HG03565 (cell line): Measurements from ENCODE around the gene JSRP1.

Experiments
- ATAC-seq: cut with Tn5 transposase; IDR thresholded peaks from one replicate; pipeline ENCODE4 v1.9.1; 2021; ENCODE audit warnings: mild to moderate bottlenecking, moderate library complexity; ENCODE audit not compliant: unreplicated experiment

The JSRP1 gene

DNA sequence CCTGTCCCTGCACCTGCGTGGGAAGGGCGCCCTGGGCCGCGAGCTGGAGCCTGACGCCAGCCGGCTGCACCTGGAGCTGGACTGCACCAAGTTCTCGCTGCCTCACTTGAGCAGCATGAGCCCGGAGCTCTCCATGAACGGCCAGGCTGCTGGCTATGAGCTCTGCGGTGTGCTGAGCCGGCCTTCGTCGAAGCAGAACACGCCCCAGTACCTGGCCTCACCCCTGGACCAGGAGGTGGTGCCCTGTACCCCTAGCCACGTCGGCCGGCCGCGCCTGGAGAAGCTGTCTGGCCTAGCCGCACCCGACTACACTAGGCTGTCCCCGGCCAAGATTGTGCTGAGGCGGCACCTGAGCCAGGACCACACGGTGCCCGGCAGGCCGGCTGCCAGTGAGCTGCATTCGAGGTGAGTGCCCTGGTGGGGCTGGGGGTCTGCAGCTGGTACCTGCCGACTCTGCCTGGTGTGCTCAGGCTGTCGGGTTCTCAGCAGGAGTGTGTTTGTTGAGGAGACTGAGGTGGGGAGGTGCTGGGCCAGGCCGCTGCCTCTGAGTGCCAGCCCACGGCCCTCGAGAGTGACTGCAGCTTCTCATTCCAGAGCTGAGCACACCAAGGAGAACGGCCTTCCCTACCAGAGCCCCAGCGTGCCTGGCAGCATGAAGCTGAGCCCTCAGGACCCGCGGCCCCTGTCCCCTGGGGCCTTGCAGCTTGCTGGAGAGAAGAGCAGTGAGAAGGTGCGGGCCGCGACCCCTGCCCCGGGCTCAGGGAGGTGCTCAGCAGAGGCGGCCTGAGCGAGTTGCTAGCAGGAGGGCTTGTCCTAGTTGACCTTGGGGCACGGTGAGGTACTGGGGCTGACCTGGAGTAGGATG lies 39.6 kb downstream of the JSRP1 start:
- no peak for ATAC-seq

DNA sequence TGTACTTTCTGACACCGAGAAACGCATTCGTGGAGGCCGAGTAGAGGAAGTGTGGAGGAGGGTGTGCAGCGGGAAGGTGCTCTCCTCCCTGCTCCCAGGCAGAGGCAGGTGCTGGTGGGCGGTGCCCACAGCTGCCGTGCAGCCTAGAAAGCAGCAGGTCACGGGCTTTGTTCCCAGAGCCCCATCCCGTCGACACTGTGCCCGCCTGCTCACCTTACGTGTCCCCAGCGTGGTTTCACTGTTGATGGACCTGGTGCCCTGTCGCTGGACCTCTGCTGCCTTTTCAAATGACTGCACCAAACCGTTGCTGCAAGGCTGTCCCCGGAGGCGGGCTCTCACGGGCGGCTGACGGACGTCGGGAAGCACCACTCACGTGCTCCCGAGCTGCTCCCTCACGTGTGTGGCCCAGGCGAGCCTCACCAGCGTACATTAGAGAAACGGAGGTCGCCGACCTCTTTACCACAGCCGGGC lies 40.9 kb downstream of the JSRP1 start:
- no peak for ATAC-seq

DNA sequence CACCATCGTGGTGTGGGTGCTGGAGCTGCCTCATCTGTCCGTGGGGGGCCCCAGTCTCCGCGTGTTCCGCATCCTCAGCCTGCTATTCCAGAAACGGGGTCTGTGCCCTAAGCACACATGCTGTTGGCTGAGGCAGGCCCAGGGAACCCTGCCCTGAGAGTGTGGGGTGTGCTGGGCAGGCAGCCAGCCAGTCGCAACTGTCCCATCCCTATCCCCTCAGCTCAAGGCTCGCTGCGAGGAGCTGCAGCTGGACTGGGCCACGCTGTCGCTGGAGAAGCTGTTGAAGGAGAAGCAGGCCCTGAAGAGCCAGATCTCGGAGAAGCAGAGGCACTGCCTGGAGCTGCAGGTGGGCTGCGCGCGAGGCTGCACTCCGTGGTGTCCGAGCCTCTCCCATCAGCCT lies 42.0 kb downstream of the JSRP1 start:
- ATAC-seq: no peak

DNA sequence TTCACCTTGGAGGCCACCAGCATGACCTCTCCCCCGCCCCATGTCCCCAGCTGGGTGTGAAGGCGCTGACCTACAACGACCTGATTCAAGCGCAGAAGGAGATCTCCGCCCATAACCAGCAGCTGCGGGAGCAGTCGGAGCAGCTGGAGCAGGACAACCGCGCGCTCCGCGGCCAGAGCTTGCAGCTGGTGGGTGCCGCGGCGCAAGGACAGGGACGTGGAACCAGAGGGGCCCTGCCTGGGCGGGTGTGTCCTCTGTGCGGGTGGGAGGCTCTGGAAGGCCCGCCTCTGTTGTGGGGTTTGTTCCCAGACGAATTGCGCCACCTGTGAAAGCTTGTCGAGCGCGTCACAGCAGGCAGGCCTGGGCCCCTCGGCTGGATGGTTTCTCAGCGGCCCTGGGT lies 42.4 kb downstream of the JSRP1 start:
- no peak for ATAC-seq

DNA sequence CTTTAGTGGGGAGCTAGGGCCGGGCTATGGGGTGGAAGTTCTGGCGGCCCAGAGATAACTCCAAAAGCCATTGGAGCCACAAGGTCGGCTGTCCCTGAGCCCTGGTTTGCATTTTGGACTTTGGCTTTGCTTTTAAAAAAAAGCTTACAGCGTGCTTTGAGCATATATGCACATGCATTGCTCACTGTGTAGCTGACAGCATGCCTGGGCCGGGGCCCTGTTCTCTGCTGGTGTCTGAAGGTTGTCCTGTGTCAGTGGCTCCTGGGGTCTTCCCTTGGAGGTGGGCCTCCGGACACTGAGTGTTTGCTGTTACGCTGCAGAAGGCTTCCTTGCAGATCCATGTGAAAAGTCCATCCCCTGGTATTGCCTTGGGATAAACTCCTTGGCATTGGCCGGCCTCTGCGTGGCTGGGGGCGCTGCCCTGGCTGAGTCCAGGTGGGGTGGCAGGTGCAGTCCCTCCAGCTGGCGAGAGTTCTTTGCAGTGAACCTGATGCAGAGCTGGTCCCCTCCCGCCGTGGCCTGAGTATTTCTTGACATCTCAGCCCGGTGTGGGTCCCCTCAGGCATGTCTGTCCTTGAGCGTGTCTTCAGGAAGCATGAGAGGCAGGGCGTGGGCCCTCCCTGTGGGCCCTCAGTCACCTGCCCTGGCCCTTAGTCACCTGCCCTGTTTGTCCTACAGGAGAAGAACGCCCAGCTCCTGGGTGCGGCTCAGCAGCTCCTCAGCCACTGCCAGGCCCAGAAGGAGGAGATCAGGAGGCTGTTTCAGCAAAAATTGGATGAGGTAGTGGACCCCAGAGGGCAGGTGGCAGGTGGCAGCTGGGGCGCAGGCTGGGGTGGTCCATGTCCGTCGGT lies 43.1 kb downstream of the JSRP1 start:
- ATAC-seq: no peak

DNA sequence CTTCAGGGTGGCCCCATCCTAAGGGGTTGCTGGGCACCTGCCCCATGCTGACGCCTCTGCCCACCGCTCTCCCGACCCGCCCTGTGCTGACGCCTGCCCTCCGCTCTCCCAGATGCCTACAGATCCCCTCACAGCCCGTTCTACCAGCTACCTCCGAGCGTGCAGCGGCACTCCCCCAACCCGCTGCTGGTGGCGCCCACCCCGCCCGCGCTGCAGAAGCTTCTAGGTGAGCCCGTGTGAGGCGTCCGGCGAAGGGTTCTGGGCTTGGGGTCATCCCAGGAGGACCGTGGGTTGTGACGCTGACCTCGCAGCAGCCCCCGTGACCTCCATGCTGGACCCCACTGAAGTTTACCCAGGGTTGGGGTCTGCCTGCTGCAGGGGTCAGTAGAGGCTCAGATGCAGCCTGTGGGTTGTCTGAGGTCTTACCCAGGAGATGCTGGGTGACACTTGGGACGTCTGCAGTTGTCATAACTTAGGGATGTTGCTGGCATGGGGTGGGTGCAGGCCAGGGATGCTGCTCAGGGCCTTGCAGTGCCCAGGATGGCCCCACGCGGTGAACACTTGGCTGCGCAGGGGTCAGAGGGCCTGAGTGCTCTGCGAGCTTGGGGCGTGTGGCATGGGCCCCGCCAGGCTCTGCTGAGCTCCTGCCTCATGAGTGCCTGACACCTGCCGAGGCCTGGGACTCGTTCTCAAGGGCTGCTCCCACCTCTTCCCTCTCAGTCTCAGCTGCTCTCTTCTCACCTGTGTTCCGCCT lies 45.1 kb downstream of the JSRP1 start:
- ATAC-seq: no peak

DNA sequence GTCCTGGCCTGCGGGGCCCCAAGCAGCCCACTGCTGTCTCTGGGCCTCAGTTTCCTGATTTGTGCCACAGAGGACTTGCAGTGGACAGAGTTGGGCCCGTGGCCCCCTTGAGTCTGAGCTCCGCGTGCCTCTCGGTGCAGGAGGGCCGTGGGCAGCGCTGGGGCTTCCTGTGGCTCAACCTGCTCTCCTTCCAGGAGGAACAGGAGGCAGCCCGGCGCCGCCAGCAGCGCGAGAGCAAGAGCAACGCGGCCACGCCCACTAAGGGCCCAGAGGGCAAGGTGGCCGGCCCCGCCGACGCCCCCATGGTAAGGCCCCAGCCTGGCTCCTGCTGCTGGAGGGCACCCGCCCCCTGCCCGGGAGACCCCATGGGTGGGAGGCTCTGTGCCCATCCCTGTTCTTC lies 46.0 kb downstream of the JSRP1 start:
- no peak for ATAC-seq

DNA sequence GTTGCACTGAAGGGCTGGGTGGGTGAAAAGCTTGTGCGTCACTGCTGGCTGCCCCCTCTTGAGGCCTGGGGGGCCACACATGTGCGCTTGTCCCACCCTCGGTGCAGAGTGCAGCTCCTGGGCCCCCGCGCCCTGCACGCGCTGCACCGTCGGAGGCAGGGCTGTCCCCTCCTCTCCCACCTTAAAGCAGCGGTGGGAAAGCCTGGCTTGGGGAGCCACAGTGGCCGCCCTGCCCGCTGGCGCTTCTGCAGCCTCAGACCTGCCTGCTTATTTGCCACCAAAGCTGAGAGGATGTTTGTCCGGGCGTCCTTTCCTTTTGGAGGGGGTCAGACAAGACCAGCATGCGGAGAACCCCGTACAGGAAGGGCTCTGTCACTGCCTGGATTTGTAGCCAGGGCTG lies 46.8 kb downstream of the JSRP1 start:
- no peak for ATAC-seq

DNA sequence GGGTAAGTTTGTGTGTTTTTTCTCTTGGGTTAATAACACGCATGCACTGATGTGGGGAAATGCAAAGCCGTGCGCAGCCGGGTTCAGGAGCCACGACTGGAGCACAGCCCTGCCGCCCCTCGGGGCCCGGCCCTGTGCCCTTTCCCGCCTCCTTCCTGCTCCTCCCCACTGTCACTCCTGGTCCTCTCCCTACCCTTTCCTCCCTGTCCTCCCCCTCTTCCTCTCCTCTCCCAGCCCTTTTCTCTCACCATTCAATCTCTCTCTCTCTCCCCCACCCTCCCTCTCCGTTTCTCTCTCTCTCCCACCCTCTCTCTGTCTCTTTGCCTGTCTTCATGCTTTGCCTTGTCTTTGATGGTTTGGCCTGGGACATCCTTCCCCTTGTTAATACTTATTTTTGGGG lies 47.2 kb downstream of the JSRP1 start:
- no peak for ATAC-seq

DNA sequence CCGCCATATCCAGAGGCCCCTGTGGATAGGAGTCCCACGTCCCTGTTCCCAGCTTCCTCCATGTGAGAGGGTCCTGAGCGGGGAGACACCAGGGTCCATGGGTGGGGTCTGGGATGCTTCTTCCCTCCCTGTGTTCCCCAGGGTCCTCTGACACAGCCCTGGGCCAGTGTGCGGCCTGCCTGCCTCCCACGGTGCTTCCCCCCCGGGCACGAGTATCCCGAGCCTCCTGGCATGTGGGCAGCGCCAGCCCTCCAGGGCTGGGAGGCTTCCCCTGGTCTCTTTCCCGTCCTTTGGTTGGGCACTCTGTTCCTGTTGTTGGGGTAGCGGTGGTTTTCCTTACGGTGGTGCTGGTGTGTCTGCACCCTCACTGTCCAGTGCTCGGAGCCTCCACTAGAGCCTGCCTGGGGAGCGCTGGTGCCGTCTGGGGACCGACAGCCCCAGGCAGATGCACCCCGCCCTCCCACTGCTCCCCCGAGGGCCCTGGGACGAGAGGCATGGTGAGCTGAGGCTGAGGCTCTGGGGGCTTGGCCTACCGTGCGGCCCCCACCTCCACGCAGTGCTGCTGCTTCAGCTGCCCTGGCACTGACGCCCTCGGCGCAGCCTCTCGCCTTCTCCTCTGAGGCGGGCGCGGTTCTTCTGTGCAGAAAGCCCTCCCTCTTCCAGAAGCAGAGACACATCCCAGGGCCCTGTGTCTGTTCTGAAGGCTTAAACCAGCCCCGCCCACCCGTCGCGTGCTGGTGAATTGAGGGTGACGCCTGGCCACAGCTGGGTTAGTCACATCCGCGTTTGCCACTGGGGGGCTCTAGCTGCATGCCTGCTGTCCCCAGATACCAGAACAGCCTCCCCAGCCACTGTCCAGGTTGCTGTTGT lies 48.0 kb downstream of the JSRP1 start:
- ATAC-seq: no peak

DNA sequence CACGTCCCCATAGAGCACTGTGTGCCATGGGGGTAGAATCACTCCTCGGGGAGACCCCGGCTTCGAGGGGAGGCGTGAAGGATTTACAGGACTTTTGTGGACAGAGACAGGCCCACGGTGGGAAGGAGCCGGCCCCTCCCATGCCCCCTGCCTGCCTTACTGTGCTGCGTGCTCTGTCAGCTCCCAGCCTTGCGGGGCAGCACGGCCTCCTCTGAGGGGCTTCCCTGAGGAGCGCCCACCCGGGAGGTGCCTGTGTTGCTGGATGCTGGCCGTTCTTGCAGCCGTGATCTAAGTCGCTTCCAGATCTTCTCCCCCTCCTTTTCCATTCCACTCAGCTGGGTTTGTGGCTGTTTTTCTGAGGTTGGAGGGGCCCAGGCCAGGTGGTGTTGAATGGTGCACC lies 49.2 kb downstream of the JSRP1 start:
- no peak for ATAC-seq

DNA sequence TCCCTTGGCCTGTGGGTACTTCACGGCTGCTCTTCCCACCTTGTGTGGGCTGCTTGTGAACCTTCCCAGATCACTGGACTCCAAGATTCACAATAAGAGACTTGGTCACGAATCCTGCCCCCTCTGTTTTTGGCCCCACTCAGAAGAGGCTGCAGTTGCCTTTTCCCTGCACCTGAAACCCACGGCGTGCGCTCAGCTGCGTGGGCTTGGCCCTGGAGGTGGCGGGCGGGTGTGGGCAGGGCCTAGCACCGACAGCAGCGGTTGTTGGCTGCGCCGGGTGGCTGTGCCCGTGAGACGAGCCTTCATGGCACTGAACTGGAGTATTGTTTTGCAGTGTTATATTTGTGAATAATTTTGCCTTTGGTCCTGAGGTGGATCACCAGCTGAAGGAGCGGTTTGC lies 53.9 kb downstream of the JSRP1 start:
- ATAC-seq: no peak
